HG03442 (cell line): ENCODE measurements around the gene RTL10.

Experiments used
- ATAC-seq: cut with Tn5 transposase; IDR thresholded peaks from one replicate; pipeline ENCODE4 v1.9.1; 2021; ENCODE audit warnings: mild to moderate bottlenecking, moderate library complexity; ENCODE audit not compliant: unreplicated experiment

The RTL10 gene

GRCh38 chr22:19811811-19812771 is 42.6 kb downstream of the RTL10 start:
- ATAC-seq: no peak

- no peak for ATAC-seq
These were observed 43.5 kb downstream of the RTL10 start for GRCh38 chr22:19811211-19811621.

GRCh38 chr22:19810381-19811201 is 44.1 kb downstream of the RTL10 start:
- ATAC-seq: no peak

- no peak for ATAC-seq
These were observed 44.9 kb downstream of the RTL10 start for GRCh38 chr22:19809741-19810140.

GRCh38 chr22:19808873-19809478 is 45.7 kb downstream of the RTL10 start:
- ATAC-seq: no peak

- ATAC-seq: no peak
These were observed 46.5 kb downstream of the RTL10 start for GRCh38 chr22:19807914-19808872.

- no peak for ATAC-seq
These were observed 47.3 kb downstream of the RTL10 start for GRCh38 chr22:19807161-19807913.

GRCh38 chr22:19806213-19807160 is 48.2 kb downstream of the RTL10 start:
- no peak for ATAC-seq

GRCh38 chr22:19805821-19806212 is 48.9 kb downstream of the RTL10 start:
- no peak for ATAC-seq
